IMR-90 (cell line): Measurements from ENCODE around the gene DCAF15. TPM values are rescaled to one million over a fixed set of nuclear protein-coding genes. Genes with fewer than 3 reads are reported as not detected.

Experiments
- BHLHE40 ChIP-seq: fragments of 150-350 bp; IDR thresholded peaks from 2 replicates; pipeline ENCODE4 v1.6.1; 2016; ENCODE audit warnings: mild to moderate bottlenecking, low read depth, low read length
- CHD1 ChIP-seq: IDR thresholded peaks from 2 replicates; pipeline ENCODE4 v1.6.1; 2012; ENCODE audit warnings: low read depth, low read length, improper control_type of control experiment
- MAZ ChIP-seq: IDR thresholded peaks from 2 replicates; pipeline ENCODE4 v1.6.1; 2012; ENCODE audit warnings: low read depth, mild to moderate bottlenecking, low read length, improper control_type of control experiment, moderate library complexity, borderline replicate concordance
- RAD21 ChIP-seq: IDR thresholded peaks from 2 replicates; pipeline ENCODE4 v1.6.1; 2012; ENCODE audit warnings: low read length, improper control_type of control experiment
- SMC3 ChIP-seq: fragments of 150-350 bp; IDR thresholded peaks from 2 replicates; pipeline ENCODE4 v1.6.1; 2016; ENCODE audit warnings: low read depth, mild to moderate bottlenecking, antibody characterized with exemption, low read length, moderate library complexity
- polyA plus RNA-seq, 3 experiments: library from polyadenylated mRNA; depleted of rRNA; stranded (reverse); fragments of >200 nt; gene quantifications; 2 replicates each; pipeline ENCODE4 v1.2.3, GENCODE V29; 2012; ENCODE audit warnings: low replicate concordance in 1 of 3
- total RNA-seq: library from RNA; depleted of rRNA; stranded (reverse); fragments of >200 nt; gene quantifications from 2 replicates; pipeline ENCODE4 v1.2.3, GENCODE V29; 2012
- TF ChIP-seq, protein P1 (sequence below): fragments of 150-350 bp; IDR thresholded peaks from 2 replicates; pipeline ENCODE4 v1.6.1; 2016; ENCODE audit warnings: low read depth, mild to moderate bottlenecking, low read length, moderate library complexity, borderline replicate concordance

Gene DCAF15
- total and polyA plus RNA-seq, 2 of the 4 experiments (the other 2 are of a cell fraction), result 6.8 to 31.0 TPM

DNA sequence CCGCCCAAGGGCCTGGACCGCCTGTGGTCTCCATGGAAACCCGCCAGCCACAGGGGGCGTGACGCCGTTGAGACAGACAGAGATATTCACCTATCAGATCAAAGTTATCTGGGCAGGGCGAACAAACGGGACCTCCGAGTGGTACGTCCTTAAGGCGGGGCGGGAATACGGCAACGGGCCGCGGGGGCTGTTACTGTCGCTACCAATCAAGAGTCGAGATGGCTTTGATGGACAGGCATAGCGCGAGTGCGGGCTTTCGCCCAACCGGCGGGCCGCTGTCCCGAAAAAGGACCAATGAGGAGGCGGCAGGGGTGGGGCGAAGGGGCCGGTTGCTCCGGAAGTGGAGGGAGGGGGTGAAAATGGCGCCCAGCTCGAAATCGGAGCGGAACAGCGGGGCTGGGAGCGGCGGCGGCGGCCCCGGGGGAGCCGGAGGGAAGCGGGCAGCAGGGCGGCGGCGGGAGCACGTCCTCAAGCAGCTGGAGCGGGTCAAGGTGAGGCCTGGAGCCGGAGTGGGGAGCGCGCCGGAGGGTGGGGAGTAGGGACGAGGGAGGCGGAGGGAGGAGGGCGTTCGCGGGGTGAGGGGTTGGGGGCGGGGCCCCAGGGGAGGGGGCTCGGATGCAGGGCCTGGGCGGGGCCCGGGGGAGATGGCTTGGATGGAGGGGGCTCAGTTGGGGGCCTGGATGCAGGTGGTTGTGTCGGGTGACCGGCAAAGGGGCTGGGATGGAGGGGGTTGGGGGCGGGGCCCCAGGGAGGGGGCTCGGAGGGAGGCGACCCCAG lies at the start of gene DCAF15 (continued):
- no peak for TF ChIP-seq SMC3
- TF ChIP-seq CHD1, result no peak
- TF ChIP-seq, protein P1, sequence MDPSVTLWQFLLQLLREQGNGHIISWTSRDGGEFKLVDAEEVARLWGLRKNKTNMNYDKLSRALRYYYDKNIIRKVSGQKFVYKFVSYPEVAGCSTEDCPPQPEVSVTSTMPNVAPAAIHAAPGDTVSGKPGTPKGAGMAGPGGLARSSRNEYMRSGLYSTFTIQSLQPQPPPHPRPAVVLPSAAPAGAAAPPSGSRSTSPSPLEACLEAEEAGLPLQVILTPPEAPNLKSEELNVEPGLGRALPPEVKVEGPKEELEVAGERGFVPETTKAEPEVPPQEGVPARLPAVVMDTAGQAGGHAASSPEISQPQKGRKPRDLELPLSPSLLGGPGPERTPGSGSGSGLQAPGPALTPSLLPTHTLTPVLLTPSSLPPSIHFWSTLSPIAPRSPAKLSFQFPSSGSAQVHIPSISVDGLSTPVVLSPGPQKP, result no peak
- no peak for TF ChIP-seq BHLHE40
- TF ChIP-seq RAD21, result no peak
- peak; percentile 95 for TF ChIP-seq MAZ
